ENCODE measurements around the gene MDM1.
A peak's percentile ranks its signal among the peaks of the same experiment; 100 is the strongest.

The MDM1 gene

DNA sequence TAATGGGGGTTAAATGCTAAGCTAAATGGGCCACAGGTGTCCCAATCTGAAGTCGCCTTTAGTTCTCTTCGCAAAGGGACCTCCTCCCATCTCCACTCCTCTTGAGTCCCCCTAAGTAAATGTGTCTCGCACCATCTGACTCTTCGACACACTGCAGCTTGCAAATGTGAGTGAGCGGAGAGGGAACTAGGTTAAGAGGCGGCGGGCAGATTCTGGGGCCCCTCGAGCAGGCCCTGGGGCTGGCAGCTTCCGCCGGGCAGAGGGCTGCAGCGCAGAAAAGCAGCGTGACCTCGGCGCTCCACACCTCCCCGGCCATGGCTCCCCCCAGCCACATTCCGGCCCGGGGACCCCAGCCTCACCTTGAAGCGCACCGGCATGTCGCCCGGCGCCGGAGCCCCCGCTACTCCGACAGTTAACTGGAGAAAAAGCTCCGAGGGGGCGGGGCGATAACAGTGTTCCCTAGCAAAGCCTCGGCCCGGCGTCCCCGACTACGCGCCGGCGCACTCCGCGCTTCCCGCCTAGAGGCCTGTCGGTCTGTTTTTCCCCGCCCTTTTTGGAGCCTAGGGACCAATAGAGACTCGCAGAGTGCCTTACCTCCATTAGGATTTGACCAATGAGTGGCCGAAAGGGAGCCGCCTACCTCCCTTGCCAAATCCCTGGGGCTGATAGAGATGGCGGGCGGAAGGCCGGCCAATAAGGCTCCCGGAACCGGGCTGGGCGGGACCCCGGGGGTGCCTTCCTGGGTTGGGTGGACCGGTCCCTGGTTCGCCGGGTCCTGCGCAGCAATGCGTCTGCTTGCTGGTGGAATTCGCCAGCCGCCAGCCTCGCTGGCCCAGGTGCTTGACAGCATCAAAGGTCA lies at the start of gene MDM1:
Gene MDM1, minus strand, starts transcription at position 494 of the 859 bp plus-strand sequence. Its CDS starts 117 bp downstream, at position 377.
- DNase-seq (ENCODE audit: low read depth in 2 of 2) = peak; percentile 92 to 97

DNA sequence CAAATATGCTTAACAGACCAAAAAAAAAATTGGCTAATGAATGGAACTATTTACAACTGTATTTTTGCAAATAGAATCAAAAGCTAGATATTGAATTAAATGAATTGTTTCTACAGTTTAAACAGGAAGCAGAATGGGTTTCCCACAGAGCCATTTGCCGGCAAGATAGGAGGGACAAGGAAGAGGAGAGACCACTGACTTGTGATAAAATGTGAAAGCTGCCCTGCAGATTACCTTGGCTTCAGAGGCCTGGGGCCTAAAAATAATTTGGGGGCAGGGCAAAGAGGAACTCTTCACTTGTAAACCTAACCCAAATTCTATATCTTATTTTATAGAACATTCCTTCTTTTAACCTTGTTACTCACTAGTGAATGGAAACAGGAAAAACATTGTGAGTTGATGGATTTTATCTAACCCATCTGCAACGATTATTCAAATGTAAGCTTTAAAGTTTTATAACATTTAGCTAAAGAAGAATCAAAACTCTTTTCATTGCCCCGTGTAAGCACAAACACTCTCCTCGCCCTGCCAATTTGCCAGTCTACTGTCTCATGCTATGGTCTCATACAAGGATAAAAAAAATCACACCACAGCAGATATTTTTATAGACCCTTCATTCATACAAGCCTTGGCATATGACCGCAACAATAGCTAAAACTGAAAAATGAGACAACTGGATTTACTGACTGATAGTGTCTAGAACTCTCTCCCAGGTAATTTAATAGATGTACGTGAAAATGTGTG lies 49.5 kb upstream of the MDM1 start:
- no peak for DNase-seq (ENCODE audit: low read depth in 2 of 2)

DNA sequence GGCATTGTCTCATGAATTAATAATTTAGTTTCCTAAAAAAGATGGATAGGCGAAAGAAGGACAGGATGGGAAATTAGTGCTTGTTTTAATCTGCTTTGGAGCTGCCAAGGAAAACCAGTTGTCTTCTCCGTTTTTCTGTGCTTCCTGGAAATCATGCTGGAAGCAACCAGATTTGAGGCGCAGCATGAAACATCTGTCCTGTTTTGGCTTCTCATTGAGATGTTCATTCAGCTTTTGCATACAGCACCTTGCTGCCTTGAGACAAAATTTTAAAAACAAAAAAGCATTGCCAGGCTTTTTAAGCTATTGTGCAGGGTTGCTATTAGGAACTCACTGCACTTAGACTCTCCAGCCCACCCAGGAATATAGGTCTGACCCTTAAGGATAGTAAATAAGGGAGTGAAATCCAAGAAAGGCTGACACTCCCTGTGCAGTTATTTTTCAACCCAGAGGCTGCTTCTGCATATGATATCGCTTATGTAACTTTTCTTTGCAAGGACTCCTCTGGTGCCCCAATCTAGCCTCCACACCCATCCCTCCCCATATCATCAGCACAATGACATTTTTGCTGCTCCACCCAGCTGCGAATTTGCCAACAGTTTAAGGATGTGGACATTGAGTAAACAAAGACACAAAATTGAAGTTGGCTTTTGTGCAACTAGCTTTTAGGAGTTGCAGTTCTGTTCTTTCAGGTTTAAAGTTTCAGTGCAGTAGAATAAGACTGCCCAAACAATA lies 46.9 kb upstream of the MDM1 start:
- no peak for DNase-seq (ENCODE audit: low read depth in 2 of 2)

DNA sequence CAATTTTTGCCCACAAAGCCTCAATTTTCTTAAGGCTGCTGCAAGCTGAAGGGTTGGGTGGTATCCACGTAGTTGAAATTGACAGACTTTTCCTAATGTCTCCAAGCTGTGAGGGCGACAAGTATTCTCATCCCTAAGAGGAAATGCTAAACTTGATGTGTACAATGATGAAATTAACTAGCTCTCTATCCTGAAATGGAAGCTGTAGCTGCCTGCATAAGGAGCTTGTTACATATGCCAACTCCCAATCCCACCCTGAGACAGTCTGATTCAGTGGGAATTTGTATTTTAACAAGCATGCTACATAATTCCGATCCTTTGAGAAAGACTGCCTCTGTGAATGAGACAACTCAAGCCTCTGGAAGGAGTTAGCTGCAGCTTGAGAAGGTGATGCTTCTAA lies 45.7 kb upstream of the MDM1 start:
- DNase-seq (ENCODE audit: low read depth in 2 of 2) = no peak

DNA sequence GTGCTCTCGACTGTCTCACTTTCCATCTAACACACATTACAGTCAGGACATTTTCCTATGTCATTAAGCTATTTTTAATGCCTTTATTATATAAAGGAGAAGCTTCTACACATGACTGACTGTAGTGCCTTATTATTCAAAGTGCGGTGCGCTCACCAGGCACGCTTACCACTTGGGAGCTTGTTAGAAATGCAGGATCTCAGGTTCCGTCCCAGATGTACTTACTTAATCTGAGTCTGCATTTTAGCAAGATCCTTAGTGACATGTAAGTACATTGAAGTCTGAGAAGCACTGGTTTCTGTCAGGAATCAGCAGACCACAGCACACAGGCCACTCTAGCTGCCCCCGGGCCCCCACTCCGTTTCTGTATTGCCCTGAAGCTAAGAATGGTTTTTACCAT lies 44.7 kb upstream of the MDM1 start:
- DNase-seq (ENCODE audit: low read depth in 2 of 2) = no peak

- no peak for DNase-seq (ENCODE audit: low read depth in 2 of 2)
Measured at GRCh38 chr12:68375756-68376695, 43.9 kb upstream of the MDM1 start.

DNA sequence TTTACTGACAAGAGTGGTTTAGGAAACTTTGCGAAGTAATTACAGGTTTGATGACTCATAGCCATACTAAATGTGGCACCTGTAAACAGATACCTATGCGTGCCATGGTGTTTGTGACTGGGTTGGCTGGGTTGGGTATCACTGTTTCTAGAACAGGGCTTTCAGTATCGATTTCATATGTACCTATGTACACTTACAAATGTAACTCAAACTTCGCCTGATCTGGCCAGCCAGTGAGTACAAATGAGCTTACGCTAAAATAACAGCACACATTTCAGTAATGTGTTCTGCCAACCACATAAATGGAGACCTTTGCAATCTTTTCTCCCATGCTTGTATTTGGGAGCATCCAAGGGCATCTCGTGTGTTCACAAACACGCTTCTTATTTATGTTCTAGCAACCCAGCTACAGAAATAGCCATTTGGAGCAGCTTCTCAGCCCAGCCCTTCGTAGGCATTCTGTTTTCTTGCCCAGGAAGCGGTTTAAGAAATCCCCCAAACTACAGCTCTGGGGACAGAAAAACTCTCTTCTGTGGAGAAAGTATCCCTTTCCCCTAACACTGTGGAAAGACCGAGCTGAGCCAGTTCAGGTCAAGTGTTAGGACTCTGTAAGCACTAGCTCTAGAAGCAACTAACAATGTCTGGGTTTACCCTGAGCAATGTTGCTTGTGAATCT lies 42.3 kb upstream of the MDM1 start:
- peak; percentile 36 to 37 for DNase-seq (ENCODE audit: low read depth in 2 of 2)

DNA sequence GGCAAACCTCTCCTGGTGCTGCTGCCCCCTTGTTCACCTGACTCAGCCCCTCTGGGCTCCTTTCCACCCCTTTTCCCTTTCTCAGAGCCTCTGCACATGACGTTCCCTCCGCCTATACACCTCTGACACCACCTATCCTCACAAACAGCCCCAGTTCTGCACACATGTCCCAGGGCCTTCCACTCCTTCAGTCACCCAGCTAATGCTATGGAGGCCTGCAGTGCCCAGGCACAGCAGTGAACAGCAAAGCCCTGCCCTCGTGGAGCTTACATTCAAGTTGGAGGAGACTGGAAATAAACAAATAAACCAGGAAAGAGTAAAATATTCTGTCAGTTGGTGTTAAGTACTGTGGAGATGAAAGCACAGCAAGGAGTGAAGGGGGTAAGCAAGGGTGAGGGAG lies 38.5 kb upstream of the MDM1 start:
- DNase-seq (ENCODE audit: low read depth in 2 of 2) = no peak

DNA sequence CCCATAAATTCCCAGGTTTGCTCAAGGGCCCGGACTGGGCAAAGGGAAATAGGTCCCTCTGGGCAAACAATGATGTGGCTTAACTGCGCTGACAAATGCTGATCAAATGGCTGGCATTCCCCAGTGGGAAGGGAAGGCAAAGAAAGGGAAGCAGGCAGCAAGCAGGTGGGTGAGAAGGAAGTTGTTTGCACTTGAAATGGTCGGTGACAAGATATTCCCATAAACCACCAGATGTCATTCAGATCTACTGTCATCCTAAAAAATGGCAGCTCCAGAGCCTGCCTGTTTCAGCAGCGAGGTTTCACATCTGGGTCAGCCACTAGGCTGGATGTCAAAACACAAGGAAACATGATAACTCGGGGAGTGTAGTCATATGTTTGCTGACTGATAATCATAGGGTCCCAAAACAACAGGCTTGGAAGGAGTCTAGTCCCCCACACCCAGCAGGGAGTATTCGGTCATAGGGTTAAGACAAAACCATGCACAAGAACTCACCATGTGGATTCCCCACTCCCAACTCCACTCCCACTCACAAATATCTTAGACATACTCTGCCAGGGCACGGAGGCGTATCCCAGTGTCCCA lies 37.9 kb upstream of the MDM1 start:
- DNase-seq (ENCODE audit: low read depth in 2 of 2) = no peak

DNA sequence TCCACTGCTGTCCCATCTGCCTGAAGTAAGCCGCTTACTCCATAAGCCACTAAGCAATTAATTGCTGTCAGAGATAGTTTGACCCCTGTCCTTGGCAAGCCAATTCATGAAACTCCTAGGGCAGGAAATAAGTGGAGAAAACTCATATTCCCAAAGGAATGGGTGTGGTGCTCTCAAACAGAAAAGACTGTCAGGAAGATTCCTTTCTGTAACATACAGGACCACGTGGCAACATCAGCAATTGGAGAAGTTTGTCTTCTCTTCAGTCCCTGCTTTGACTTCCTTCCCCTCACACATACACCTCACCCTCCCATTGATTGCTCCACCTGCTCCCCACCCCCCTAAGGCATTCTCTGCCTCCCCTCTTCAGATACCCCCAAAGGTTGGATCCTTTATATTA lies 36.2 kb upstream of the MDM1 start:
- DNase-seq (ENCODE audit: low read depth in 2 of 2) = no peak

DNA sequence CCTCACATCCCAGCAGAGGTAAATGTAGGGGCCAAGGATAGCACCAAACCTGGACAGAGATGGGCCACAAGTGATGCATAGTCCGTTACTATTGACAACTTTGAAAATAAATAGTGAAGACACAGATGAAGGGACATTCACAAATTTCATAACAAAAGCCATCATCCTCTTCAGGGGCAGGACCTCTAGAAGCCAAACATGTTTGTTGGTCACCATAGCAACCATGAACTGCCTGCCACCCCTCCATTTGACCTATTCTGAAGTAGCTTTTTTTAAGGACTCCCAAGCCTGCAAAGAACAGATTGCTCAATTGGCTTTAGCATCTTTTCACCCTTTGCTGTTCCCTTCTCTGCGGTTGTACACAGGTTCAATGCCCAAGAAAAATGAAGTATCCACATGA lies 35.7 kb upstream of the MDM1 start:
- no peak for DNase-seq (ENCODE audit: low read depth in 2 of 2)

GRCh38 chr12:68367116-68367515 lies 35.0 kb upstream of the MDM1 start:
- no peak for DNase-seq (ENCODE audit: low read depth in 2 of 2)

DNA sequence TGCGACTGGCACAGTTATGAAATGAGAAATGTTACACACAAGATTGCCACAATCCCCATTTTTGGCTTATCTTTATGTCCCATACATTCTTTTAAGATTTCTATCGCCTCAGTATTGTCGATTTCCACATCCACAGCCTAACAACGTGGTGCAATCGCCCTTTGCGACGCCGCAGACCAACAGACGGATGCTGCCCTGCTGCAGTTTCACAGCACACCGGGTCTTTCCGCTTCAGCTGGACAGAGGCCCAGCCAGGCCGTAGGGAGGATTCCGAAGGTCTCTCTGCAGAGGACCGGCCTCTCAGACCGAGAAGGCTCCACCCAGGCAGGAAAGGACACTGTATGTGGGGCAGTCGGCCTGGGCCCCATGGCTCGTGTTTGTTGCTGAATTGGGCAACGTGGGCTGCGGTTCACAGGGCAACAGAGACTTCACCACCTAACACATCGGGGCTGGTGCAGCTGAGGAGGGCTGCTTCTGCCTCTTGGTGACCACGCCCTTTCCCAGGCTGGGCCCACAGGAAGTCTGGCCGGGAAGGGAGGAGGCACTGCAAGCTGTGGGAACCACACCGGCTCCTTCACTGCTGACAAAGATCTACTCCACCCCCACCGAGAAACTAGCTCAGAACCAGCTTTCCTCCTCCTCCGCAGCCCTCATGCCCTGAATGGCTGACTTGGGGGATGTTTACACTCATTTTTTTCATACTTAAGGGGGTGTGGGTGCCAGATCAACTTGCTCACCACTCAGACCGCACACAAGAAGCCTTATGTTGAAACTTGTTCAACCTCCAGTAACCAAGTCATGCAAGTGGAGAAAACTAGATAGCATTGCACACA lies 32.9 kb upstream of the MDM1 start:
- peak; percentile 88 to 92 for DNase-seq (ENCODE audit: low read depth in 2 of 2)

- DNase-seq (ENCODE audit: low read depth in 2 of 2) = no peak
Measured at GRCh38 chr12:68364328-68364727, 32.2 kb upstream of the MDM1 start.

GRCh38 chr12:68361953-68362352 lies 29.8 kb upstream of the MDM1 start:
- DNase-seq (ENCODE audit: low read depth in 2 of 2) = no peak

DNA sequence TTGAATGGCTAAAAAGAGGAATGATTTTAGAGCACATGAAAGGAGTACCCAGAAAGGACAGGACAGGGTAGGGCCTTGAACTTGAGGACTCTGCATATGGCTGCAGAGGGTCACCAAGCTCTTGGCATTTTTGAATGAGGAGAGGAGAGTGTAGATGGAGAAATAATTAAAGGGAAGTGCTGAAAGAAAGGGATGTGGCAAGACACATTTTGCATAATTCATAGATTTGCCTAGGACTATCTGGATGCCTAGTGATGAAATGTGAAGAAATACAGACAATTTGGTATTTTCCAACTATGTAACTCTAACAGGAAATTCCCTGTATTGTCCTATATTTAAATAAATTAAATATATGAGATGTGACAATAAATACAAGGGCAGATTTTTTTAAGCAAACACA lies 27.5 kb upstream of the MDM1 start:
- no peak for DNase-seq (ENCODE audit: low read depth in 2 of 2)

DNA sequence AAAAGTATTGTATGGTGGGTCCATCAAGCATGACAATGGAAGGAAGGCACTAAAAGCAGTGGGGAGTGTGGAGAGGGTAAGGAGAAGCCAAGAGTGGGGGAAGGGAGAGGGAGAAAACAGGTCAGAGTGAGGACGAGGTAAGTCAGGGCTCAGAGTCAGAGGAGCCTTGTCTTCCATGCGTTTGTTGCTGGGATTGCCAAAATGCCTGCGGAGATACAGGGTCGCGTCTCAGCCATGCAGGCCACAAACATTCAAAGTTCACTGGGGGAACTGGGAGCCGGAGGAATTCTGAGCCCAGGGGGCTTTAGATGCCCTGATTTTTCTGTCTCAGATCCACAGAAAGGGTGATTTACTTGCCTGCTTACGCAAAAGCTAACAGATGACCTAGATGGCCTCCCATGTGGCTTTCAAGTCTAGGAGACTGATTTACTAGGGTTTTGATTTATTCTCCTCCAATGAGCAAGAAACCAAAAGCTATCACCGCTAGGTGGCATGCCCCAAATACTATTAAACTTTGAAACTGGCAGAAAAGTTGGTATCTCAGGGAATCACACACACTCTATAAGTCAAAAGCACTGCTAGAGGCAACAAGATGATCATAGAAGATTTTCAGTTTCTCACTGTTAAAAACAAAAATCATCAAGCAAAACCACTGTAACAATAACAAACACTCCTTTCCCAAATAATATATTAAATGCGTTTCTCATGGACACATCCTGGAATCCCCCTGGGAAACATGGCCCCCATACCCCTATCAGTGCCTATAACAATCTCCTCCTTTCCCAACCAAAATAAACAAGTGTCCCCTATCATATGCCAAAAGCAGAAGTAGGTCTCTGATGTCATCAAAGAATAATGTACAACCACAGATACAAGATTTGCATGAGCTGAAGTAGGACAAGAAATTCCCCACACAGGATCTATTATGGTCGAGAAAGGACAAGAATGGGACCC lies 26.6 kb upstream of the MDM1 start:
- peak; percentile 17 to 40 for DNase-seq (ENCODE audit: low read depth in 2 of 2)

DNA sequence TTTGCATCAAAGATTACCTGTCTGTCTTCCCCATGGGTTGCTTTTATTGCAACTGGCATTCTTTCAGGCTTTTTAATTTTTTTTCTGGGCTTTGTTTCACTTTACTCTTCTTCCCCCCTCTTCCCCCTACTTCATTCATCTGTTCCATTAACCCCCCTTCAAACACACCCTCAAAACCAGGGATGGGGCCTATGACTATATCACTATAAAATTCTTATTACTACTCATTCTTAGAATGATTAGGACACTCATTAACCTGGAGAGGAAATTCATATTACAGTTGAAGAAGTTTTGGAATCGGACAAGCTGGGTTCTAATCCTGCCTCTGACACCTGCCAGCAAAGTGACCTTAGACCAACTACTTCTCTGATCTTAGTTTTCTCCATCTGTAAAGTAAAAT lies 24.8 kb upstream of the MDM1 start:
- no peak for DNase-seq (ENCODE audit: low read depth in 2 of 2)

All from stimulated activated CD8-positive, alpha-beta memory T cell treated with anti-CD3 and anti-CD28 coated beads, Interleukin-15, amount 100 ng/mL, for 48 hours (primary cell).